ENCODE data around the gene TFRC.
"Not testable (repeated sequence)": the region's sequence is repeated elsewhere in the genome, so short reads cannot be mapped to it uniquely, and the experiment has no call there.

TFRC gene

GRCh38 chr3:196042673-196043072 lies 39.2 kb downstream of the TFRC start:
- TF ChIP-seq CTCF (IDR thresholded peaks at IDR 0.05) = no peak
- Histone ChIP-seq H3K9me3 (peaks cover 0 to 10% (median 0%) of the 10 kb centered on the region in 3 donors), H3K36me3 (no peaks in the 10 kb centered on the region), H3K27me3 (no peaks in the 10 kb centered on the region), H3K4me1 (no peaks in the 10 kb centered on the region), H3K27ac (no peak overlapping the region), H3K4me3 (no peak overlapping the region)
- no peak for DNase-seq
- intact Hi-C loops (cut with DNase I; ENCODE audit: low total_unique reads) = no loop called here

GRCh38 chr3:196039359-196039758 lies 42.5 kb downstream of the TFRC start:
- no peak for TF ChIP-seq CTCF (IDR thresholded peaks at IDR 0.05)
- Histone ChIP-seq H3K27me3 (no peaks in the 10 kb centered on the region), H3K36me3 (no peaks in the 10 kb centered on the region), H3K9me3 (peaks cover 0 to 10% (median 0%) of the 10 kb centered on the region in 3 donors), H3K27ac (no peak overlapping the region), H3K4me1 (no peaks in the 10 kb centered on the region), H3K4me3 (no peak overlapping the region)
- DNase-seq = no peak
- intact Hi-C loops (cut with DNase I; ENCODE audit: low total_unique reads) = no loop called here

- intact Hi-C loops (cut with DNase I; ENCODE audit: low total_unique reads); H3K4me3 ChIP-seq; H3K9me3 ChIP-seq; DNase-seq; H3K36me3 ChIP-seq; H3K27ac ChIP-seq; H3K4me1 ChIP-seq: not testable (repeated sequence)
- peaks cover 0 to 10% of the 10 kb centered on the region in 2 donors for H3K27me3 ChIP-seq
Measured at GRCh38 chr3:196026059-196026458, 55.8 kb downstream of the TFRC start.

GRCh38 chr3:196024968-196025367 lies 56.9 kb downstream of the TFRC start:
- no peak for TF ChIP-seq CTCF (IDR thresholded peaks at IDR 0.05)
- intact Hi-C loops (cut with DNase I; ENCODE audit: low total_unique reads) = no loop called here

GRCh38 chr3:196023947-196024346 lies 57.9 kb downstream of the TFRC start:
- no peak overlapping the region for H3K4me3 ChIP-seq
- no peaks in the 10 kb centered on the region for H3K4me1 ChIP-seq
- DNase-seq = no peak
- intact Hi-C loops (cut with DNase I; ENCODE audit: low total_unique reads) = no loop called here
- no peak for TF ChIP-seq CTCF (IDR thresholded peaks at IDR 0.05)
- H3K27ac ChIP-seq = no peak overlapping the region
- peaks cover 0 to 8% of the 10 kb centered on the region in 2 donors for H3K27me3 ChIP-seq
- H3K36me3 ChIP-seq = no peaks in the 10 kb centered on the region
- H3K9me3 ChIP-seq = no peaks in the 10 kb centered on the region

More at GRCh38 chr3:196024968-196025367, 56.9 kb downstream of the TFRC start:
- H3K9me3 ChIP-seq = no peaks in the 10 kb centered on the region
- H3K4me3 ChIP-seq = no peak overlapping the region
- no peaks in the 10 kb centered on the region for H3K36me3 ChIP-seq
- H3K27ac ChIP-seq = no peak overlapping the region
- H3K27me3 ChIP-seq = peaks cover 0 to 10% of the 10 kb centered on the region in 2 donors
- DNase-seq = no peak
- no peaks in the 10 kb centered on the region for H3K4me1 ChIP-seq

- H3K9me3 ChIP-seq; H3K4me3 ChIP-seq; DNase-seq; H3K4me1 ChIP-seq; intact Hi-C loops (cut with DNase I; ENCODE audit: low total_unique reads); H3K27ac ChIP-seq; H3K27me3 ChIP-seq; H3K36me3 ChIP-seq: not testable (repeated sequence)
Measured at GRCh38 chr3:196022499-196022878, 59.4 kb downstream of the TFRC start.

- TF ChIP-seq CTCF (IDR thresholded peaks at IDR 0.05) = no peak
- Histone ChIP-seq H3K27ac (no peak overlapping the region), H3K4me1 (no peaks in the 10 kb centered on the region), H3K36me3 (no peaks in the 10 kb centered on the region), H3K4me3 (no peak overlapping the region), H3K27me3 (peaks cover 0 to 5% of the 10 kb centered on the region in 2 donors), H3K9me3 (no peaks in the 10 kb centered on the region)
- intact Hi-C loops (cut with DNase I; ENCODE audit: low total_unique reads) = no loop called here
- DNase-seq = no peak
Measured at GRCh38 chr3:196020373-196020772, 61.5 kb downstream of the TFRC start.

- H3K36me3 ChIP-seq; H3K9me3 ChIP-seq; H3K4me1 ChIP-seq; H3K27me3 ChIP-seq; H3K27ac ChIP-seq; intact Hi-C loops (cut with DNase I; ENCODE audit: low total_unique reads); H3K4me3 ChIP-seq; DNase-seq: not testable (repeated sequence)
Measured at GRCh38 chr3:196019576-196019975, 62.3 kb downstream of the TFRC start.

- H3K27me3 ChIP-seq = peaks cover 0 to 10% of the 10 kb centered on the region in 2 donors
- H3K4me3 ChIP-seq; H3K36me3 ChIP-seq; H3K9me3 ChIP-seq; H3K27ac ChIP-seq; intact Hi-C loops (cut with DNase I; ENCODE audit: low total_unique reads); DNase-seq; H3K4me1 ChIP-seq: not testable (repeated sequence)
Measured at GRCh38 chr3:196018159-196018558, 63.7 kb downstream of the TFRC start.
